ENCODE measurements around the gene PSD4. TPM values are rescaled to one million over a fixed set of nuclear protein-coding genes. Genes with fewer than 3 reads are reported as not detected.

Gene PSD4
- total RNA-seq, 1 experiment from 2014 or later: 1.5 TPM

DNA sequence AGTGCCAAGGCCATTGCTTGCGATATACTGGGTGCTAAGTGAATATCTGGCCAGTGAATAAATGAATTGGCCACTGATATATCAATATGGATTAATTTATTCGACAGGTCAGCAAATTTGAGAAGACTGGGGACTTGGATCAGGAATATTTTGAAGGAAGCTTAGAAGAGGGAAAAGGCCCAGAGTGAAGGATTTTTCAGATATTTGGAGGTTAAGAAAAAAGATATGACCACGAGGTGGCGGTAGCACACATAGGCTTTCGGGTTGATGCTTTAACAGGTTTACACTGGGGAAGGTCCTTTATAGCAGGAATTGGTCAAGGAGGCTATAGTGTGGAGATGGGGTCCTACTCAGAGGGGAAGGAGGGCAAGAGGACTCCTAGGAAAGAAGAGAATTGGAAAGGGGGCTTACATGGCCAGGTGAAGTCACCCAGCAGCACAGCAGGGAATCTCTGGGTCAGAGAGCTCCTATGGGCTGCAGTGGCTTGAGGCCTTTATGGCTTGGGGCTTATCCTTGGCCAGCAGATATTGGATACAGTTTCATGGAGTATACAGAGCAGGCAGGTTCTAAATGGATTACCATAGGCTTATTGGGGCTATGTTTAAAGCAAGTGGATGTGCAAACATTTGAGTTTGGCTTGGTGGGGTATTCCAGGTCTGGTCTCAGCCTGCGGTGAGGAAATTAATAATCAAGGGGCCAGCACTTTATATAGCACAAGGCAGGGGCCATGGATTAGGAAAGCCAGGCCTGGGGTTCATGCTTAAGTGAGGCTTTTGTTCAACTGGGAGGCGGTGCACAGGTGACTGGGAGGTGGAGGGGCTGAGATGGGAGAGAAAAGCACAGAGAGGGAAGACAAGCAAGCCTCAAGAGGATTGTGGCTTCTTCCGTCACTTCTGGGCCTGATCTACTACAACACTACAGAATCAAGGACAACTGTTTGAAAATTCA lies 36.7 kb upstream of the PSD4 start:
- H3K4me3 ChIP-seq (ENCODE audit: insufficient read depth, low read depth, low read length): no peak overlapping the region
- DNase-seq: peak; percentile 63
- H3K36me3 ChIP-seq (replicated peaks; ENCODE audit: control insufficient read depth, insufficient read depth, low read length): no peaks in the 10 kb centered on the region
- H3K27me3 ChIP-seq (ENCODE audit: control insufficient read depth, insufficient read depth, low read length): no peaks in the 10 kb centered on the region

DNA sequence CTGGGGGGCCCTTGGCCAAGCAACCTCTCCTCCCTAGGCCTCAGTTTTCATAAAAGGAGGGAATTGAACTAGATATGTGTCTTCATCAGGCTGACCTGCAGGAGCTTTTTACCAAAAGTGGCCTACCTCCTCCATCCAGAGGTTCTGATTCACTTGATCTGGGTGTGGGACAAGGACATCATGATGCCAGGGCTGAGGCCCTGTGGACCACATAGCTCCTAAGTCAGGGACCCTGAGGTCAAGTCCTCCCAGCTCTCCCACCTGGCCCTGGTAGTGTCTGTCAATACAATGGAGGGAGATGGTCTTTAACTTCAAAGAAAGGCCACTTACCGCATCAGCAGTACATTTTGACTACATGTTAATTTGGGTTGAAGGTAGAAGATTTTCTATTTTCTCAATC lies 35.9 kb upstream of the PSD4 start:
- no peaks in the 10 kb centered on the region for H3K27me3 ChIP-seq (ENCODE audit: control insufficient read depth, insufficient read depth, low read length)
- DNase-seq: no peak
- H3K36me3 ChIP-seq (replicated peaks; ENCODE audit: control insufficient read depth, insufficient read depth, low read length): no peaks in the 10 kb centered on the region
- no peak overlapping the region for H3K4me3 ChIP-seq (ENCODE audit: insufficient read depth, low read depth, low read length)

DNA sequence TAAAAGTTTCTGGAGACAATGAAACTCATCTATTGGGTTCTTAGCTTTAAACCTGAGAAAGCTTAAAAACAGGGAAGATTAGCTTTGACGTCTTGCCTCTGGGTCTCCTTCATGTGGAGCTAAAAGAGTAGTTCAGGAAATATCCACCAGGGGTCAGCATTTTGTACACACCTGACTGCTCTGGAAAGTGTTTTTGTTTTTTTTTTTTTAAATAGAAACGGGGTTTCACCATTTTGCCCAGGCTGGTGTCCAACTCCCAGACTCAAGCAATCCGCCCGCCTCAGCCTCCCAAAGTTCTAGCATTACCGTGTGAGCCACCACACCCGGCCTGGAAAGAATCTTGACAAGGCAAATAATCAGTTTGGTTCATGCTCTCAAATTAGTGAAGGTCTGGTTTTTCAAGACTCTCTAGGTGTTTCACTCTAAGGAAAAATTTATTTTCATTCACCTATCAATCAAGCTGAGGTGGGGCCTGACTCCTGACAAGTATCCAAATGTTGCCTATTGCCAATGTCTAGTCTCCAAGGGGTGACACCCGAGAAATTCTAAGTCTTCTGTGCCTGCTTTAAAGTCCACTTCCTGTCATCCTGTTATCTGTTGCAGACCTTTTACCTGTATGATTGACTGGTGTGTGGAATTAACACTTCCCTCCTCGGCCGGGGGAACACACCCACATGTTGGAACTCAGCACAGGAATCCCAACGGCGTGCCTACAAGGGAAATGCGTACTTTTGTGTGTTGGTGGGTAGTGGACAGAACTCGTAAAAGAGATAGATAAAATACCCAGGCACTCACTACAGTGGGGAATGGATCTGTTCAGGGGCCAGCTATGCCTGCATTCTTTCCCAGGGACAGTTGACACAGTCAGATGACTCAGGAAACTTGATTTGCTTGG lies 35.1 kb upstream of the PSD4 start:
- DNase-seq: peak; percentile 63
- no peak overlapping the region for H3K4me3 ChIP-seq (ENCODE audit: insufficient read depth, low read depth, low read length)
- H3K36me3 ChIP-seq (replicated peaks; ENCODE audit: control insufficient read depth, insufficient read depth, low read length): no peaks in the 10 kb centered on the region
- H3K27me3 ChIP-seq (ENCODE audit: control insufficient read depth, insufficient read depth, low read length): no peaks in the 10 kb centered on the region

DNA sequence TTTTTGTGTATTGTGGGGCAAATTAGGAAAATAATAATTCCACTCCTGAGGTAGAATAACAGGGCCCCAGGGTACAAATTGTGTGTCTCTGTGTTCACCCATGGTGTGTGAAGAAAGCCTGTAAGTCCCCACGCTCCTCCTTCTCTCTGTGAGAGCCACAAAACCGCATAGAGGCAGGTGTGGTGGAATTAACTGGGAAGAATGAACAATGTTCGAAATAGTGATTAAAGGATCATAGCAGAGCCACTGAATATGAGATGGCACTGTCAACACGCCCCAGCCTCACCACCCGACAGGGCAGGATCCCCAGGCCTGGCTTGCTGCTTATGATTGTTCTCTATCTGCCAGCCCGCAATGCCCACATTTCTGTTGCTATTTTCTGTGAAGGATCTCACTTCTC lies 32.3 kb upstream of the PSD4 start:
- Histone ChIP-seq H3K36me3 (replicated peaks; ENCODE audit: control insufficient read depth, insufficient read depth, low read length) (no peaks in the 10 kb centered on the region), H3K4me3 (ENCODE audit: insufficient read depth, low read depth, low read length) (no peak overlapping the region), H3K27me3 (ENCODE audit: control insufficient read depth, insufficient read depth, low read length) (no peaks in the 10 kb centered on the region)
- DNase-seq: no peak

DNA sequence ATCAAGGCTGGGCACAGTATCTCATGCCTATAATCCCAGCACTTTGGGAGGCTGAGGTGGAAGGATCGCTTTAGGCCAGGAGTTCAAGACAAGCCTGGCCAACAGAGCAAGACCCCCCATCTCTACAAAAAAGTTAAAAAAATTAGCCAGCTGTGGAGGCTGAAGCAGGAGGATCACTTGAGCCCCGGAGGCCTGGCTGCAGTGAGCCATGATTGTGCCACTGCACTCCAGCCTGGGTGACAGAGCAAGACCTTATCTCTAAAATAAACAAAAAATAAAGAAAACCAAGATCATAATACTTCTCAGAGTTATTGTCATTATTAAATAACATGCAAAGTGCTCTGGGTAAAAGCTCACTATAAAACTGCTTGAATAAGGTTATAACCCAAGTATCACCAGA lies 31.5 kb upstream of the PSD4 start:
- H3K4me3 ChIP-seq (ENCODE audit: insufficient read depth, low read depth, low read length): no peak overlapping the region
- no peak for DNase-seq
- H3K27me3 ChIP-seq (ENCODE audit: control insufficient read depth, insufficient read depth, low read length): no peaks in the 10 kb centered on the region
- H3K36me3 ChIP-seq (replicated peaks; ENCODE audit: control insufficient read depth, insufficient read depth, low read length): no peaks in the 10 kb centered on the region

DNA sequence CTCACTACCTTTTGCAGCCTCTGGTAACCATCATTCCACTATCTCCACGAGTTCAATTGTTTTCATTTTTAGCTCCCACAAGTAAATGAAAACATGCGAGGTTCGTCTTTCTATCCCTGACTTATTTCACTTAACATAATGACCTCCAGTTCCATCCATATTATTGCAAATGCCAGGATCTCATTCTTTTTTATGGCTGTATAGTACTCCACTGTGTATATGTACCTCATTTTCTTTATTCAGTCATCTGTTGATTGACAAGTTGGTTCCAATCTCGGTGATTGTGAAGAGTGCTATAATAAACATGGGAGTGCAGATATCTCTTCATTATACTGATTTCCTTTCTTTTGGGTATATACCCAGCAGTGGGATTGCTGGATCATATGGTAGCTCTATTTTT lies 29.5 kb upstream of the PSD4 start:
- Histone ChIP-seq H3K36me3 (replicated peaks; ENCODE audit: control insufficient read depth, insufficient read depth, low read length) (no peaks in the 10 kb centered on the region), H3K27me3 (ENCODE audit: control insufficient read depth, insufficient read depth, low read length) (no peaks in the 10 kb centered on the region), H3K4me3 (ENCODE audit: insufficient read depth, low read depth, low read length) (no peak overlapping the region)
- no peak for DNase-seq

DNA sequence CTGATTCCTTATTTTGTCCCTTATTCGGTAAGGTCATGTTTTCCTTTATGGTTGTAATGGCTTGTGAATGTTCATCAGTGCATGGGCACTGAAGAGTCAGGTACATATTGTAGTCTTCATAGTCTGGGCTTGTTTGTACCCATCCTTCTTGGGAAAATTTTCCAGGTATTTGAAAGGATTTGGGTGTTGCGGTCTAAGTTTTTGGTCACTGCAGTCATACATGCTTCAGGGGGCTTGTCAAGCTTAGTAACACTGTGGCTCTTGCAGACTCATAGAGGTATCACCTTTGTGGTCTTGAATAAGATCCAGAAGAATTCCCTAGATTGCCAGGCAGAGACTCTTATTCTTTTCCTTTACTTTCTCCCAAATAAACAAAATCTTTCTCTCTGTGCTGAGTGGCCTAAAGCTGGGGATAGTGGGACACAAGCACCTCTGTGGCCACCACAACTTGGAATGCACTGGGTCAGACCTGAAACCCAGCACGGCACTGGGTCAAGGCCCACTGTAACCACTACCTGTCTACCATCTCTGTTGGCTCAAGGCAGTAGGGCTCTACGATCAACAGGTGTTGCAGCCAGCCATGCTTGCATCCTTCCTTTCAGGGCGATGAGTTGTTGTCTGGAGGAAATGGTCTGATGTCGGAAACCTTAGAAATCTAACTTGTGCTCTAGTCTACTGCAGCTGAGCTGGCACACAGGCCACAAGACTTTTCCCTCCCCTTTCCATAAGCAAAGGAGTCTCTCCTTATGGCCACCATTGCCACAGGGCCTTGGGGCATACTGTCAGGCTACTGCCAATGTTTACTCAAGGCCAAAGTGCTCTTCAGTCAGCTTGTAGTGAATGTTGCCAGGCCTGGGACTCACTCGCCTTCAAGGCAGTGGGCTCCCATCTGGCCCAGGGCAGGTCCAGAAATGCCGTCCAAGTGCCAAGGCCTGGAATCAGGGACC lies 24.9 kb upstream of the PSD4 start:
- Histone ChIP-seq H3K4me3 (ENCODE audit: insufficient read depth, low read depth, low read length) (no peak overlapping the region), H3K27me3 (ENCODE audit: control insufficient read depth, insufficient read depth, low read length) (no peaks in the 10 kb centered on the region), H3K36me3 (replicated peaks; ENCODE audit: control insufficient read depth, insufficient read depth, low read length) (no peaks in the 10 kb centered on the region)
- no peak for DNase-seq

DNA sequence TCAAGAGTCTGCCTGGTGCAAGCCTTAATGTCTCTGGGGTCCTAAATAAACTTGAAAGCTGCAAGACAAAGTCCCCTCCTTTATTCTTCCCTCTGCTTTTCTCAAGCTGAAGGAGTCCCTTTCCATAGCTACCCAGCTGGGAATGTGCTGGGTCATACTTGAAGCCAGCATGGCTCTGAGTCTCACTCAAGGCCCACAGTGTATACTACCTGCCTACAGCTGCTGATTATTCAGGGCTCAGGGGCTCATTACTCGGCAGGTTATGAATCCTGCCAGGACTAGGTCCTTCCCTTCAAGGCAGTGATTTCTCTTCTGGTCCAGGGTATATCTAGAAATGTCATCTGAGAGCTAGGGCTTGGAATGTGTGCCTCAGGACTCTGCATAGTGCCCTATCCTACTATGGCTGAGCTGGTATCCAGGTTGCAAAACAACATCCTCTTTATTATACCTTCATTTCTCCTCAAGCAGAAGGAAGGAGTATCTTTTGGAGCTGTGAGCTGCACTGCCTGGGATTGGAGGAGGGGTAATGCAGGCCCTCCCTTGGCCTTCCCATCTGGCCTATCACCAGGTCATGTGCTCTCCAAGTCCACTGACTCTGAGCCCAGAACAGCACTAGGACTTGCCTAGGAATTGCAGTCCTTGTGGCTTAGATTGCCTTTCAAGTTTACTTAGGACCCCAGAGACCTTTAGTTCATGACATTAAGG lies 24.1 kb upstream of the PSD4 start:
- H3K4me3 ChIP-seq (ENCODE audit: insufficient read depth, low read depth, low read length): no peak overlapping the region
- no peaks in the 10 kb centered on the region; the same call in 1 of the 2 replicates for H3K27me3 ChIP-seq (ENCODE audit: control insufficient read depth, insufficient read depth, low read length)
- DNase-seq: no peak
- H3K36me3 ChIP-seq (replicated peaks; ENCODE audit: control insufficient read depth, insufficient read depth, low read length): no peaks in the 10 kb centered on the region

DNA sequence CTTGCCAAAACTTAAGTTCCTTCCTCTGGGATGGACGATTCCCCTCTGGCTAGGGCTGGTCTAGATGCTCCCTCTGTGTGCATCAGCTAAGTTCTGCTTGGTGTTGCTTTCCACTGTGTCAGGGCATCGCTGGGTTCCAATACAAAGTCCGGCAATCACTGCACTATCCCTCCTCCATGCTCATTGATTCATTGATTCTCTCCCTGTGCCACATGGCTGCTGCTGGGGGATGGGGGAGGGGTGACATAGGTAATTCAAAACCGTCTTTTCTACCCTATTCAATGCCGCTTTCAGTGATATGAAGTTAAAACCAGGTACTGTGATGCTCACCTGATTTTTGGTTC lies 23.5 kb upstream of the PSD4 start:
- DNase-seq: no peak
- Histone ChIP-seq H3K27me3 (ENCODE audit: control insufficient read depth, insufficient read depth, low read length) (no peaks in the 10 kb centered on the region; the same call in 1 of the 2 replicates), H3K4me3 (ENCODE audit: insufficient read depth, low read depth, low read length) (no peak overlapping the region), H3K36me3 (replicated peaks; ENCODE audit: control insufficient read depth, insufficient read depth, low read length) (no peaks in the 10 kb centered on the region)

DNA sequence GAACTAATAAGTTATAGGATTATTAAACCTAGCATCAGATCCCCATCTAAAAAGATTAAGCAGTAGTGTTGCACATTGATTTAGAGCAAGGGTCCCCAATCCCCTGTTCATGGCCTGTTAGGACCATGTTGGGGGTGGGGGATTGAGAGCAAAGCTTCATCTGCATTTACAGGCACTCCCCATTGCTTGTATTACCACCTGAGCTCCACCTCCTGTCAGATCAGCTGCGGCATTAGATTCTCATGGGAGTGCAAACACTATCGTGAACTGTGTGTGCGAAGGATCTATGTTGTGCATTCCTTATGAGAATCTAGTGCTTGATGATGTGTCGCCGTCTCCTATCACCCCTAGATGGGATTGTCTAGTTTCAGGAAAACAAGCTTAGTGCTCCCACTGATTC lies 18.4 kb upstream of the PSD4 start:
- DNase-seq: no peak
- no peaks in the 10 kb centered on the region for H3K36me3 ChIP-seq (replicated peaks; ENCODE audit: control insufficient read depth, insufficient read depth, low read length)
- no peak overlapping the region for H3K4me3 ChIP-seq (ENCODE audit: insufficient read depth, low read depth, low read length)
- peaks cover 14% of the 10 kb centered on the region for H3K27me3 ChIP-seq (ENCODE audit: control insufficient read depth, insufficient read depth, low read length)

DNA sequence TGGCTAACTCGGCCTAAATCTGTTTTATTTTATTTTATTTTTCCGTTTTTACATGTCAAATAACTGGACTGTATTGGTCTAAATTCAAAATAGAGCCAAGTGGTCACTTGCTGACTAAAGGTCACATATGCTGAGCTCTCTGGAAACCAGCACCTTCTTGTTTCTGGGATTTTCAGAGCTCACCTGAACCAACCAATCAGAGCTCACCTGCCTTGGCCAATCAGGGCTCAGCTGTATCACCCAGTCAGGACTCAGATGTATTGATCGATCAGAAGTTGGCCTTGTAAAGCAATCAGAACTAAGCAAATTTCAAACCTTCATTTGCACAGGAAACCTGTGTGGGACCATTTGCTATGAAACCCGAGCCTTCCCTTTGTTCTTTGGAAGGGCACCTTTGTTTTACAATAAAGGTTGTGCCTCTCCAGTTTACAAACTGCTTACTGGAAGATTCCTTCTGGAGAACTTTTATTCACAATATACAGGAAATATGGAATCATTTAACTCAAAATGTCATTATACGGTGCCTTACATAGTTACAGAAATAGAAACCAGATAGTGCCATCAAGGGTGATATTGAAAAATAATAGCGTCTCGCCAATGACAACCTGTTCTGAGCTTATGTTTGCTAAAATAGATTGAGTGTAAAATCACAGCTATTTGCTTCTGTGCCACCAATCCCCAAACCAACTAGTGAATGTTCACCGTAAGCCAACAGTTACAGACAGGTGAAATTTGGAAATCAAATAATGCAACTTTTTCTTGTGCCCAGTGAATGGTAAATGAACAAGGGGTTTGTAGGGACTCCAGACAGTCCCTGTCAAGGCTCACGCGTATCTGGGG lies 17.3 kb upstream of the PSD4 start:
- peak overlapping the region; percentile 37 for H3K4me3 ChIP-seq (ENCODE audit: insufficient read depth, low read depth, low read length)
- peak; percentile 69 for DNase-seq
- H3K27me3 ChIP-seq (ENCODE audit: control insufficient read depth, insufficient read depth, low read length): peaks cover 14% of the 10 kb centered on the region
- no peaks in the 10 kb centered on the region for H3K36me3 ChIP-seq (replicated peaks; ENCODE audit: control insufficient read depth, insufficient read depth, low read length)

DNA sequence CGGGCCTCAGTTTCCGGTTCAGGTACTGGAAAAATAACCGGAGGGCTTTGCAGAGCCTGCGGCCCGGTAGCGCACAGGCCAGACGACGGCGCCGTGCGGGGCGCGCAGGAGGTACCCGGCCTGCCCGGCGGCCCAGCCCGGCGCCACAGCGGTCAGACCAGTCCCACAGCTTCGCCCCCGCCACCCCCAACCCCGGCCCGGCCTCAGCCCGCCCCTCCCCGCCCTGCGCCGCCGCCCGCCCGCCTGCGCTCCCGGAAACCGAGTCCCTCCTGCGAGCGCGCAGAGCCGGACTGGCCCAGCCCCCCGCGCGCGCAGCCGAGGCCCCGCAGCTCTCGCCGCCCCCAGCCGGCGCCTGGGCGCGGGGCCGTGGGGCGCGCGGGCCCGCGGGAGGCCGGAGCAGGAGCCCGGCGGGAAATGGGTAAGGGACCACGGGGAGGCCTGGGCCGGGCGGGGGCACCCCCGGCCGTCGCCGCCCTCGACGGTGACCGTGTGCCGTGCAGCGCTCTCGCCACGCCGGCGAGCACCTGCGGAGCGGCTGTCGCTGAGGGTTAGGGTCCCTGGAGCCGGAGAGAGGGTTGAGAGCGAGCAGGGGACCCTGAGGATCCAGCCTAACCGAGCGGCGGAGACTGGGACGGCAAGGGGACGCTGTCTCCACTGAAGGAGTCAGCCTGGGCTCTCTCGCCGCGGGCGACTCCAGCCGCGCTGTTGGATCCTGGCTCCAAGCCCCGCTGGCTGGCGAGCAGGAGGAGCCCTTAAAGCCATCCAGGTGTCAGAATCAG lies 16.5 kb upstream of the PSD4 start:
- peak overlapping the region; percentile 55 for H3K4me3 ChIP-seq (ENCODE audit: insufficient read depth, low read depth, low read length)
- H3K27me3 ChIP-seq (ENCODE audit: control insufficient read depth, insufficient read depth, low read length): peaks cover 14% of the 10 kb centered on the region
- DNase-seq: peak; percentile 92
- H3K36me3 ChIP-seq (replicated peaks; ENCODE audit: control insufficient read depth, insufficient read depth, low read length): no peaks in the 10 kb centered on the region
